GM12801 (cell line): ENCODE results near the gene ZMYM3.

Experiments used
- TF ChIP-seq, protein P1 (sequence below): IDR thresholded peaks from one replicate; pipeline ENCODE4 v1.5.1; 2011; ENCODE audit warnings: control low read depth; ENCODE audit not compliant: insufficient read length; ENCODE audit errors: extremely low read depth

ZMYM3 gene

GRCh38 chrX:71253253-71254091, 468 bp downstream of the ZMYM3 start:
- TF ChIP-seq, protein P1, sequence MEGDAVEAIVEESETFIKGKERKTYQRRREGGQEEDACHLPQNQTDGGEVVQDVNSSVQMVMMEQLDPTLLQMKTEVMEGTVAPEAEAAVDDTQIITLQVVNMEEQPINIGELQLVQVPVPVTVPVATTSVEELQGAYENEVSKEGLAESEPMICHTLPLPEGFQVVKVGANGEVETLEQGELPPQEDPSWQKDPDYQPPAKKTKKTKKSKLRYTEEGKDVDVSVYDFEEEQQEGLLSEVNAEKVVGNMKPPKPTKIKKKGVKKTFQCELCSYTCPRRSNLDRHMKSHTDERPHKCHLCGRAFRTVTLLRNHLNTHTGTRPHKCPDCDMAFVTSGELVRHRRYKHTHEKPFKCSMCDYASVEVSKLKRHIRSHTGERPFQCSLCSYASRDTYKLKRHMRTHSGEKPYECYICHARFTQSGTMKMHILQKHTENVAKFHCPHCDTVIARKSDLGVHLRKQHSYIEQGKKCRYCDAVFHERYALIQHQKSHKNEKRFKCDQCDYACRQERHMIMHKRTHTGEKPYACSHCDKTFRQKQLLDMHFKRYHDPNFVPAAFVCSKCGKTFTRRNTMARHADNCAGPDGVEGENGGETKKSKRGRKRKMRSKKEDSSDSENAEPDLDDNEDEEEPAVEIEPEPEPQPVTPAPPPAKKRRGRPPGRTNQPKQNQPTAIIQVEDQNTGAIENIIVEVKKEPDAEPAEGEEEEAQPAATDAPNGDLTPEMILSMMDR = no peak

- TF ChIP-seq, protein P1 = no peak
These were observed 1.7 kb downstream of the ZMYM3 start for GRCh38 chrX:71252221-71252620.

DNA sequence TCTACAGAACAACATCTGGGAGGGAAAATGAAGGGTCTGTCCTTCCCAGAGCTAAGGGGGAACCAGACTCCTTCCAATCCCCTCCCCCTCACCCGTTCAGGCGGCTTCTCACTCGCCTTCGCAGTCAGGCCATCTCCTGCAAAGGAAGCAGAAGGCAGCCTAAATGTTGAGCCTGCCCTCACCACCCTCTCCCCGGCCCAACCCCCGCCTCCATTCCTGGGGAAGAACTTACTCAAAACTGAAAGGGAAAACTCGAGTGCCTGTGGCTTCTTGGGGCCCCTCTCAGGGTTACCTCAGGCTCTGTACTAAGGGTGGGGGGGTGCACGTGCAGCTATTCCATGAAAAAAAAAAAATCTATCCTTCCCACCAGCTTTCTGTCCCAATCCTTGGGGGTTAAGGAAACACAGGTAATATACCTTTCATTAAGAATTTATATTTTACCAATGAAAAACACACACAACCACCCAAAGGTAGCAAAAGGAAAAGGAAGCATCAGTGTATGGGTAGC, 2.4 kb downstream of the ZMYM3 start:
- TF ChIP-seq, protein P1 = no peak

GRCh38 chrX:71250841-71251240, 3.1 kb downstream of the ZMYM3 start:
- TF ChIP-seq, protein P1 = no peak

DNA sequence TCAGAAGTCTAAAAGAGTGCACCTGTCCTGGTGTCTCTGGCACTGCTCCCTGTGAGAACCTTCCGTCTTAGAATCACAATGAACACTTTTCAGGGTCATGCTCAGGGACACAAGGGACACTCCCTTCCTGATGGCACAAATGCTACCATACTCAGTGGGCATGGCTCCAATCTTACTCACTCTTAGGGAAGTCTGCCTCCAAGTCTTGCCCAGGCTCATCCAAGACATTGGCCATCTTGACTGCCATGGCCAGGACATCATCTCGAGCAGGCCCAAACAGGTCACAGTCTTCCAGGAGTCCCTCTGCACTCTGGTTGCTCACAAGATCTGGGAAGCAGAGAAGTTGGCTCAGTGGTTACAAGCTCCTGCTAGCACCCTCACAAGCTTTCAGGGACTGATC, 8.8 kb downstream of the ZMYM3 start:
- TF ChIP-seq, protein P1 = no peak

DNA sequence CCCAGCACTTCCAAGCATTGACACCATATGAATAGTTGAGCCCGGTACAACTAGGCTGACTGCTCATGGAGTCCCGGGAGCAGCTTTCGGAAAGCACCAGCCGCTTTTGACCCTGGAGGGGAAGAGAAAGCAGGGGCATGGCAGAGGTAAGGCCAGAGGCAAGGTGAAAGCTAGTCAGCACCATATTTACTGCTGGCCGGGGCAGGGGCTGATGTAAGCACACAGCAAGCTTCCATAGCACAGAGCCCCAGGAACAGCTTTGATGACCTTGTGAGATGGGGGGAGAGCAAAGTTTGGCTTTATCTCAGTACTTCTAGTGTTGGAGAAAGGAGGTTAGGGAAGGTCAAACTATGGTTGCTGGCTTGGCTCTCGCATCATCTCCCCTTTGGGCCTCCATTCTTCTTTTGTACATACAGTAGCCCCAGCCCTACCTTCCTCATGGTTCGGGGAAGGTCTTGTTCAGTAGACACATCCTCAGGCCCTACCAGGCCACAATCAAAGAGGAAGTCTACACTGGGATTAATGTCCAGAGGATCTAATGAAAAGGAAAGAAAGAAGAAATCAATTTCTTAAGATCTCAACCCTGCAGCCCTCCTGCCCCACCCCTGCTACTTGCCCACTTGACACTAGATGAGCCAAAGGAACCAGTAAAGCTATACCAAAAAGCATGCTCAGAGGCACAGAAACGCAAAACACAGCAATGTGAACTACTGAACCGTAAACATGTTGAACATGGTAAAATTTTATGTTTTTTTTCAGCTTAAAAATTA, 9.4 kb downstream of the ZMYM3 start:
- TF ChIP-seq, protein P1 = no peak

DNA sequence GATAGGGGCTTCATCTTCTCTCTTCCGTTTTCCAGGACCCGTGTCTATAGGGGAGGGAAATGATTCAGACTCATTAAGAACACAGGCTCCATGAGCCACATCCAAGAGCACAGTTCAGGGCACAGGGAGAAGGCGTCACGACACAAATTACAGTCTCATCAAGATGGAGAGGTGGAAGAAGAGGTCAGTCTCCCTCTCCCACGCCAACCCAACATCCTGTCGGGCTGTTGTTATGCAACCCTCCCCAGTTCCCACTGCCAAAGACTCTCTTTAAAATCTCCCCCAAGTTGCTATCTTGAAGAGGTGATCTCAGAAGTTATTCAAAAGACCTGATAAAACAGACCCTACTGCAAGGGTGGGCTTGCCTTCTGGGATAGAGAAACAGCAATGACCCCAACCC, 12.6 kb downstream of the ZMYM3 start:
- TF ChIP-seq, protein P1 = no peak
